ENCODE measurements around the gene PPAN.

DNA sequence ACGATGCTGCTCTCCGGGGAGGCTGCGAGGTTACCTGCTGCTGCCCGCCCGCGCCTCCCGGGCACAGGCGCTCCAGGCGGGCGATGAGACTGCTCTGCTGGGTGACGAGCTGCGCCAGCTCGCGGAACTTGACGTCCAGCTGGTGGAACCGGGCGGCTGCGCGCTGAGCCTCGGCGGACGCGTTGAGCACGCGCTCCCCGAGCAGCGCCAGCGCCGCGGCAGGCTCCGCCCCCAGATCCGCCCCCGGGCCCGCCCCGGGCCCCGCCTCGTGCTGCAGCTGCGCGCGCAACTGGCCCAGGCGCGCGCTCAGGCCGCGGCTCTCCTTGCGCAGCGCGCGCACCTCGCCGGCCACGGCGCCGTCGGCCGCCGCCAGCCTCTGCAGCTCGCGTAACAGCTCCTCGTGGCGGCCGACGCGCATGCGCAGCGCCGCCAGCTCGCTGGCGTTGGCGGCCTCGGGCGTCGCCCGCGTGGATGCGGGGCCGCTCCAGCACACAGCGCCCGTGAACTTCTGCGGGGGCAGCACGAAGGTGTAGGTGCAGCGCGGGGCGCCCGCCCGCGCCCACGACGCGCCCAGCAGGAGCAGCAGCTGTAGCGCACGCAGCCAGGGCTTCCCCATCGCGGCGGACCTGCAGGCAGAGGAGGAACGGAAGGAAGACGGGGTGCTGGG is 10.1 kb upstream of the PPAN start:
- TF ChIP-seq, protein P1, sequence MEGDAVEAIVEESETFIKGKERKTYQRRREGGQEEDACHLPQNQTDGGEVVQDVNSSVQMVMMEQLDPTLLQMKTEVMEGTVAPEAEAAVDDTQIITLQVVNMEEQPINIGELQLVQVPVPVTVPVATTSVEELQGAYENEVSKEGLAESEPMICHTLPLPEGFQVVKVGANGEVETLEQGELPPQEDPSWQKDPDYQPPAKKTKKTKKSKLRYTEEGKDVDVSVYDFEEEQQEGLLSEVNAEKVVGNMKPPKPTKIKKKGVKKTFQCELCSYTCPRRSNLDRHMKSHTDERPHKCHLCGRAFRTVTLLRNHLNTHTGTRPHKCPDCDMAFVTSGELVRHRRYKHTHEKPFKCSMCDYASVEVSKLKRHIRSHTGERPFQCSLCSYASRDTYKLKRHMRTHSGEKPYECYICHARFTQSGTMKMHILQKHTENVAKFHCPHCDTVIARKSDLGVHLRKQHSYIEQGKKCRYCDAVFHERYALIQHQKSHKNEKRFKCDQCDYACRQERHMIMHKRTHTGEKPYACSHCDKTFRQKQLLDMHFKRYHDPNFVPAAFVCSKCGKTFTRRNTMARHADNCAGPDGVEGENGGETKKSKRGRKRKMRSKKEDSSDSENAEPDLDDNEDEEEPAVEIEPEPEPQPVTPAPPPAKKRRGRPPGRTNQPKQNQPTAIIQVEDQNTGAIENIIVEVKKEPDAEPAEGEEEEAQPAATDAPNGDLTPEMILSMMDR (IDR thresholded peaks at IDR 0.05; ENCODE audit: low read depth, low read length) = no peak
- TF ChIP-seq EZH2phosphoT487 (IDR thresholded peaks at IDR 0.05; ENCODE audit: low read depth) = no peak

Measured in OCI-LY3 (cell line).